Measurements from ENCODE around the gene ATP5PB.

The ATP5PB gene

DNA sequence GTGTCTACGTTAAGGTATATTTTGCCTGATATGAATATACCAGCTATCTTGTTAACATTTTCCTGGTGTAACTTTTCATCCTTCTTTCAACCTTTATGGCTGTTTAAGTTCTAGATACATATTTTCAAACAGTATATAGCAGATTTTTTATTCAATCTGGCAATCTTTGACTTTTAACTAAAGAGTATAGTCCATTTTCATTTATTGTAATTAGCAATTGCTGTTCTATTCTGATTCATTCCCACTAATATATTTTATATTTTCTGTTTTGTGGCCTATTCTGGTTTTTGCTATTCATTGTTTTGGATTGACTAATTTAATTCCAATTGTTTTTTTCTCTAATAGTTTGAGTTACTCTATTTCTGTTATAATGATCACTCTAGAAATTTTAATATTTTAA lies 17.2 kb downstream of the ATP5PB start:
- no peak for DNase-seq
- peaks cover 14 to 32% (median 17%) of the 10 kb centered on the region in 4 experiments for H3K4me1 ChIP-seq (ENCODE audit: control extremely low read depth in 1 of 4, control insufficient read depth in 4 of 4, insufficient read depth in 4 of 4, low read length in 3 of 4)
- H3K27me3 ChIP-seq (replicated peaks in 2 of 5; ENCODE audit: control insufficient read depth in 4 of 5, insufficient read depth in 5 of 5, low read length in 4 of 5): no peaks in the 10 kb centered on the region
- H3K9me3 ChIP-seq (ENCODE audit: control extremely low read depth in 1 of 5, control insufficient read depth in 4 of 5, insufficient read depth in 2 of 5, low read depth in 1 of 5, low read length in 4 of 5): no peaks in the 10 kb centered on the region
- no peak overlapping the region for H3K4me3 ChIP-seq (ENCODE audit: control insufficient read depth in 1 of 7, extremely low read depth in 1 of 7, insufficient read depth in 4 of 7, low read depth in 2 of 7, low read length in 6 of 7)
- ChIA-PET POLR2A (no interaction called here), CTCF (interaction anchor here (1.5 to 3.0 kb wide), 2 partner anchors 9 to 17 kb away, joined by 3 to 10 read pairs; partner anchors contain the start of gene ATP5PB)
- no peak overlapping the region for H3K27ac ChIP-seq (ENCODE audit: insufficient read depth in 1 of 2, low read depth in 1 of 2, low read length in 2 of 2, poor library complexity in 1 of 2, severe bottlenecking in 2 of 2)
- H3K36me3 ChIP-seq (ENCODE audit: control insufficient read depth in 4 of 4, insufficient read depth in 4 of 4, low read length in 3 of 4): peaks cover 2 to 21% (median 11%) of the 10 kb centered on the region in 4 experiments
- no CpG with 5 or more reads among the region's 1 CpG for WGBS (ENCODE audit: insufficient coverage)

DNA sequence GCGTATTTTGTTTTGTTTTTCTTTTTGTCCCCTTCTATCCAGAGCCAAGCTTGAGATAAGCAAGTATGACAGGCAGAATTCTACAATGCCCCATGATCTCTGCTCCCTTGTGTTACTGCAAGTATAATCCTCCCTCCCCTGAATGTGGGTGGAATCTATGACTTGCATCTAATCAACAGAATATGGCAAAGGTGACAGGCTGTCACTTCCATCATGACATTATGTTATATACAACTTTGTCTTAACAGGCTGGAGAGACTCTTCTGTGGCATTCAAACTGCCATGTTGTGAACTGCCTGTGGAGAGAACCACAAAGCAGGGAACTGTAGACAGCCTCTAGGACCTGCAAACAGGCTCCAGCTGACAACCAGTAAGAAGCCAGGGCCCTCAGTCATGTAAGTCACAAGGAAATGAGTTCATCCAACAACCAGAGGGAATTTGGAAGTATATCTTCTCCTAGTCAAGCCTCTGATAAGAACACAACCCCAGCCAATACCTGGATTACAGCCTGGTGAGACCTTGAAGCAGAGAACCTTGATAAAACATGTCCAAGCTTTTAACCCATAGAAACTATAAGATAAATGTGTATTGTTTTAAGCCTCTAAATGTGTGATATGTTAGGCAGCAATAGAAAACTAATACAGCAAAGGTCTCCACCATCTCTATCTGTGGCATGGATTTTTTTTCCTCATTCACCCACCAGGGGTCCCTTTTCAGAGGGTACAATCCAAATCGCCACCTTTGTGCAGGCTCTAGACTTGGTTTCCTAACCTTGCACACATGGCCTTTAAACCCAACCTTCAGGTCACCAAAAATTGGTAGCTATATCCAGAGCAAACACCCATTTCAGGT lies 18.8 kb downstream of the ATP5PB start:
- Histone ChIP-seq H3K9me3 (ENCODE audit: control extremely low read depth in 1 of 5, control insufficient read depth in 4 of 5, insufficient read depth in 2 of 5, low read depth in 1 of 5, low read length in 4 of 5) (no peaks in the 10 kb centered on the region), H3K27me3 (replicated peaks in 2 of 5; ENCODE audit: control insufficient read depth in 4 of 5, insufficient read depth in 5 of 5, low read length in 4 of 5) (no peaks in the 10 kb centered on the region), H3K27ac (ENCODE audit: insufficient read depth in 1 of 2, low read depth in 1 of 2, low read length in 2 of 2, poor library complexity in 1 of 2, severe bottlenecking in 2 of 2) (peak overlapping the region in 1 of 2 experiments; percentile 63), H3K4me3 (ENCODE audit: control insufficient read depth in 1 of 7, extremely low read depth in 1 of 7, insufficient read depth in 4 of 7, low read depth in 2 of 7, low read length in 6 of 7) (no peak overlapping the region), H3K4me1 (ENCODE audit: control extremely low read depth in 1 of 4, control insufficient read depth in 4 of 4, insufficient read depth in 4 of 4, low read length in 3 of 4) (peaks cover 23 to 48% (median 28%) of the 10 kb centered on the region in 4 experiments), H3K36me3 (ENCODE audit: control insufficient read depth in 4 of 4, insufficient read depth in 4 of 4, low read length in 3 of 4) (peaks cover 2 to 10% (median 3%) of the 10 kb centered on the region in 4 experiments)
- POLR2A ChIA-PET: no interaction called here
- no peak for DNase-seq
- CTCF ChIA-PET: interaction anchor here (0.9 to 3.0 kb wide), 8 partner anchors 9 to 190 kb away, joined by 3 to 10 read pairs (median 4); no protein-coding TSS in a partner anchor
- 100% methylated on average over 1 of the region's 2 CpGs for WGBS (ENCODE audit: insufficient coverage)

DNA sequence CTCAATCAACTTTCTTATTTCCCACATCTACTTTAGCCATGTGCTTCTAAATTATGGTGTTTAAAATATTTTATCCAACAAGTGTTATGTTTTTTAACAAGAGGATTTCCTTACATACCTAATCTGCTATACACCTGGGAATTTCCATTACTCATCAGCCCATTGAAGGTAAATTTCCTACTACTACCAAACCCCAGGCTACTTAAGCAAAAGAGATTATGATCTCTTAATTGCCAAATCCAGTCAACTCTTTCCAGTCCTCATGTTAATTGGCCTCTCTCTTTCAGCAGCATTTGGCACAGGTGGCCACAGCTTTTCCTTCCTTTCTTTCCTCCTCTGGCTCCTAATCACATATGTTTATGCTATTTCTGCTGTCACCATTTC lies 19.4 kb downstream of the ATP5PB start:
- Histone ChIP-seq H3K27me3 (replicated peaks in 2 of 5; ENCODE audit: control insufficient read depth in 4 of 5, insufficient read depth in 5 of 5, low read length in 4 of 5) (no peaks in the 10 kb centered on the region), H3K36me3 (ENCODE audit: control insufficient read depth in 4 of 4, insufficient read depth in 4 of 4, low read length in 3 of 4) (peaks cover 0 to 6% (median under 1%) of the 10 kb centered on the region in 4 experiments), H3K4me1 (ENCODE audit: control extremely low read depth in 1 of 4, control insufficient read depth in 4 of 4, insufficient read depth in 4 of 4, low read length in 3 of 4) (peaks cover 25 to 54% (median 32%) of the 10 kb centered on the region in 4 experiments), H3K4me3 (ENCODE audit: control insufficient read depth in 1 of 7, extremely low read depth in 1 of 7, insufficient read depth in 4 of 7, low read depth in 2 of 7, low read length in 6 of 7) (no peak overlapping the region), H3K27ac (ENCODE audit: insufficient read depth in 1 of 2, low read depth in 1 of 2, low read length in 2 of 2, poor library complexity in 1 of 2, severe bottlenecking in 2 of 2) (no peak overlapping the region), H3K9me3 (ENCODE audit: control extremely low read depth in 1 of 5, control insufficient read depth in 4 of 5, insufficient read depth in 2 of 5, low read depth in 1 of 5, low read length in 4 of 5) (no peaks in the 10 kb centered on the region)
- ChIA-PET CTCF (interaction anchor here (1.0 to 3.0 kb wide), 7 partner anchors 9 to 190 kb away, joined by 3 to 10 read pairs (median 3); no protein-coding TSS in a partner anchor), POLR2A (no interaction called here)
- DNase-seq: no peak

DNA sequence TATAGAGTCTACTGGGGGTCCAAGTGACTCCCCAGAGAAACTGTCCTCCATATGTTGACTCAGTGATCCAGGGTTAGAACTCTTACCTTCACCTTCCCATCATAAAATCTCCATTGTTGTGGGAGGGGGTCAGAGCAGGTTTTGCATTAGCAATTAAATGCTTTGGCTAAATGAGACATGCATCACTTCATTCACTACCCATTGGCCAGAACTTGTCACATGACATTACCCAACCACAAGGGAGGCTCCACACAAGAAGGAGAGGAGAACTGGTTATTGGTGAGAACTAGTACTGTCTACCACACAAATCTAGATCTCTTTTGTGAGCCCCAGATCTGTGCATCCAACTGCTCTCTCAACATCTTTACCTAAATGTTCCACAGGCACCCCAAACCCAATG lies 20.3 kb downstream of the ATP5PB start:
- Histone ChIP-seq H3K4me3 (ENCODE audit: control insufficient read depth in 1 of 7, extremely low read depth in 1 of 7, insufficient read depth in 4 of 7, low read depth in 2 of 7, low read length in 6 of 7) (no peak overlapping the region), H3K27ac (ENCODE audit: insufficient read depth in 1 of 2, low read depth in 1 of 2, low read length in 2 of 2, poor library complexity in 1 of 2, severe bottlenecking in 2 of 2) (no peak overlapping the region), H3K9me3 (ENCODE audit: control extremely low read depth in 1 of 5, control insufficient read depth in 4 of 5, insufficient read depth in 2 of 5, low read depth in 1 of 5, low read length in 4 of 5) (no peaks in the 10 kb centered on the region), H3K36me3 (ENCODE audit: control insufficient read depth in 4 of 4, insufficient read depth in 4 of 4, low read length in 3 of 4) (peaks cover 0 to 6% (median under 1%) of the 10 kb centered on the region in 4 experiments), H3K27me3 (replicated peaks in 2 of 5; ENCODE audit: control insufficient read depth in 4 of 5, insufficient read depth in 5 of 5, low read length in 4 of 5) (no peaks in the 10 kb centered on the region), H3K4me1 (ENCODE audit: control extremely low read depth in 1 of 4, control insufficient read depth in 4 of 4, insufficient read depth in 4 of 4, low read length in 3 of 4) (peaks cover 28 to 63% (median 38%) of the 10 kb centered on the region in 4 experiments)
- DNase-seq: no peak
- POLR2A ChIA-PET: no interaction called here
- CTCF ChIA-PET: interaction anchor here (1.1 to 1.6 kb wide), 4 partner anchors 8 to 189 kb away, joined by 3 to 5 read pairs (median 4); no protein-coding TSS in a partner anchor

DNA sequence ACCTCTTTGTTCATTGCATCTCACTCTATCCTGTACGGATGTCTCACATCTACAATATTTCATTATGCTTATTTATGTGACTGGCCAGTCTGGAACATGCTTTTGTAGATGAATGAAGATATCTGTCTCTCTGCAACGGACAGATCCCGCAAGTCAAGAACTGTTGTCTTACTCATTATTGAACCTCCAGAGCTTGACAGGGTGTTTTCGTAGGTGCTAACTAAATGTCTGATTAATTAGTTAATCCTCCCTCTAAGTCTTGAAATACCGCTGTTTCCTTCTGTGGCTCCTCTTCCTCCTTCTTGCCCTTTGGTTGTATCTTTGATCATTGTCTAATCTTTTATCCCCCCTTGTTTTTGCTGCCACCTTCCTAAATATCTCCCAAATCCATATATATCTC lies 21.3 kb downstream of the ATP5PB start:
- 87% methylated on average over 4 of the region's 5 CpGs for WGBS (ENCODE audit: insufficient coverage)
- peaks cover 0 to 6% (median under 1%) of the 10 kb centered on the region in 4 experiments for H3K36me3 ChIP-seq (ENCODE audit: control insufficient read depth in 4 of 4, insufficient read depth in 4 of 4, low read length in 3 of 4)
- peak overlapping the region; percentile 46 to 69 for H3K27ac ChIP-seq (ENCODE audit: insufficient read depth in 1 of 2, low read depth in 1 of 2, low read length in 2 of 2, poor library complexity in 1 of 2, severe bottlenecking in 2 of 2)
- peak overlapping the region in 3 of 7 experiments; percentile 37 to 51 (median 50) for H3K4me3 ChIP-seq (ENCODE audit: control insufficient read depth in 1 of 7, extremely low read depth in 1 of 7, insufficient read depth in 4 of 7, low read depth in 2 of 7, low read length in 6 of 7)
- H3K27me3 ChIP-seq (replicated peaks in 2 of 5; ENCODE audit: control insufficient read depth in 4 of 5, insufficient read depth in 5 of 5, low read length in 4 of 5): no peaks in the 10 kb centered on the region
- ChIA-PET POLR2A (interaction anchor here (1.1 kb wide), 1 partner anchor 17 kb away, joined by 5 read pairs; no protein-coding TSS in a partner anchor), CTCF (interaction anchor here (0.6 to 2.6 kb wide), 5 partner anchors 8 to 299 kb away, joined by 3 to 15 read pairs (median 9); no protein-coding TSS in a partner anchor)
- peak in 1 of 3 donors; percentile 36 for DNase-seq
- H3K9me3 ChIP-seq (ENCODE audit: control extremely low read depth in 1 of 5, control insufficient read depth in 4 of 5, insufficient read depth in 2 of 5, low read depth in 1 of 5, low read length in 4 of 5): no peaks in the 10 kb centered on the region
- peaks cover 37 to 73% (median 47%) of the 10 kb centered on the region in 4 experiments for H3K4me1 ChIP-seq (ENCODE audit: control extremely low read depth in 1 of 4, control insufficient read depth in 4 of 4, insufficient read depth in 4 of 4, low read length in 3 of 4)

DNA sequence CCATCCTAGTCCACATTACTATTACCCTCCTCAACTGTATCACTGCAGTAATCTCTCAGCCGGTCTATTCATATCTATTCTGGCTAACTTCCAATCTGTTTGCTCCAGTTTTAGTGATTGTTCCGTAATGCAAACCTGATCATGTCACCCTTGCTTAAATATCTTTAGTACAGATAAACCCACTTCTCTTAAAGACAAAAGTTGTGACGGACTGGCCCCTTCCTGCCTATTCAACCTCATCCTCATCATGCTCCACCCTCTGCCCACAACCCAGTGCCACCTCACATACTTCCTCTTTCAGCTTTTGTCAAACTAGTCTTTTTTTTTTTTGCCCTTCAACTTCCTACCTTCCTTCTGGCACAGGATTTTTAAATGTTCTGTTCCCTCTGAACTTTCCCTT lies 21.7 kb downstream of the ATP5PB start:
- ChIA-PET POLR2A (interaction anchor here (1.1 kb wide), 2 partner anchors 18 to 190 kb away, joined by 3 to 5 read pairs; no protein-coding TSS in a partner anchor), CTCF (interaction anchor here (0.6 to 2.6 kb wide), 5 partner anchors 8 to 298 kb away, joined by 3 to 15 read pairs (median 9); no protein-coding TSS in a partner anchor)
- WGBS (ENCODE audit: insufficient coverage): 0% methylated on average over 3 of the region's 3 CpGs
- Histone ChIP-seq H3K36me3 (ENCODE audit: control insufficient read depth in 4 of 4, insufficient read depth in 4 of 4, low read length in 3 of 4) (peaks cover 0 to 6% (median under 1%) of the 10 kb centered on the region in 4 experiments), H3K4me3 (ENCODE audit: control insufficient read depth in 1 of 7, extremely low read depth in 1 of 7, insufficient read depth in 4 of 7, low read depth in 2 of 7, low read length in 6 of 7) (peak overlapping the region in 4 of 7 experiments; percentile 37 to 51 (median 46)), H3K27ac (ENCODE audit: insufficient read depth in 1 of 2, low read depth in 1 of 2, low read length in 2 of 2, poor library complexity in 1 of 2, severe bottlenecking in 2 of 2) (peak overlapping the region; percentile 46 to 69), H3K27me3 (replicated peaks in 2 of 5; ENCODE audit: control insufficient read depth in 4 of 5, insufficient read depth in 5 of 5, low read length in 4 of 5) (no peaks in the 10 kb centered on the region), H3K4me1 (ENCODE audit: control extremely low read depth in 1 of 4, control insufficient read depth in 4 of 4, insufficient read depth in 4 of 4, low read length in 3 of 4) (peaks cover 40 to 77% (median 51%) of the 10 kb centered on the region in 4 experiments), H3K9me3 (ENCODE audit: control extremely low read depth in 1 of 5, control insufficient read depth in 4 of 5, insufficient read depth in 2 of 5, low read depth in 1 of 5, low read length in 4 of 5) (no peaks in the 10 kb centered on the region)
- DNase-seq: peak; percentile 94 to 99 (median 98)
